Measurements from ENCODE around the gene PLK5.
"Not testable (repeated sequence)": the region's sequence is repeated elsewhere in the genome, so short reads cannot be mapped to it uniquely, and the experiment has no call there.

Gene PLK5

GRCh38 chr19:1523412-1524286 lies at the start of gene PLK5:
Gene PLK5 (plus strand): TSS chr19:1524077. CDS start chr19:1526997, 2,920 bp downstream.
- DNase-seq: no peak

- DNase-seq: no peak
Observed at GRCh38 chr19:1474765-1475351, 49.0 kb upstream of the PLK5 start.

- DNase-seq: no peak
Observed at GRCh38 chr19:1475751-1476437, 48.0 kb upstream of the PLK5 start.

GRCh38 chr19:1477056-1477455 lies 46.8 kb upstream of the PLK5 start:
- DNase-seq: not testable (repeated sequence)

GRCh38 chr19:1478934-1479707 lies 44.8 kb upstream of the PLK5 start, which contains the start of gene C19orf25:
Gene C19orf25 (minus strand): TSS chr19:1479215. CDS start chr19:1478903, 312 bp downstream.
- DNase-seq: peak; percentile 93

- DNase-seq: no peak
Observed at GRCh38 chr19:1481224-1481892, 42.5 kb upstream of the PLK5 start.

GRCh38 chr19:1481893-1482360 lies 42.0 kb upstream of the PLK5 start:
- DNase-seq: no peak

GRCh38 chr19:1482361-1483130 lies 41.3 kb upstream of the PLK5 start:
- no peak for DNase-seq

- no peak for DNase-seq
Observed at GRCh38 chr19:1483131-1483978, 40.5 kb upstream of the PLK5 start.

- no peak for DNase-seq
Observed at GRCh38 chr19:1483979-1484428, 39.9 kb upstream of the PLK5 start.

GRCh38 chr19:1486720-1487575 lies 36.9 kb upstream of the PLK5 start:
- no peak for DNase-seq

- DNase-seq: no peak
Observed at GRCh38 chr19:1487576-1488281, 36.1 kb upstream of the PLK5 start.

- no peak for DNase-seq
Observed at GRCh38 chr19:1488282-1488601, 35.6 kb upstream of the PLK5 start.

GRCh38 chr19:1489463-1490310 lies 34.2 kb upstream of the PLK5 start:
- DNase-seq: no peak

- DNase-seq: peak; percentile 95
Observed at GRCh38 chr19:1490311-1491113, 33.4 kb upstream of the PLK5 start, which contains the start of gene PCSK4. Gene PCSK4 (minus strand): TSS chr19:1490350. CDS start chr19:1490346, 4 bp downstream.

- DNase-seq: no peak
Observed at GRCh38 chr19:1491114-1491848, 32.6 kb upstream of the PLK5 start, which contains the start of gene REEP6. Gene REEP6 (plus strand): TSS chr19:1491181. CDS start chr19:1491270, 89 bp downstream.
